Adipose tissue (tissue), 3 donors: ENCODE results near the gene NINJ1. TPM values are rescaled to one million over a fixed set of nuclear protein-coding genes. Genes with fewer than 3 reads are reported as not detected.
"Not testable (repeated sequence)": the region's sequence is repeated elsewhere in the genome, so short reads cannot be mapped to it uniquely, and the experiment has no call there.

Experiments used
- H3K27ac ChIP-seq: one replicate; pipeline ENCODE4 v1.5.1; 2013; ENCODE audit warnings: low read depth, low read length
- WGBS, 3 donors: extraction: QIAGEN DNeasy Blood & Tissue Kit; methylation state at CpG; one replicate each; pipeline ENCODE4 v1.1.7; 2013; 5-methylcytosine and 5-hydroxymethylcytosine counted together
- polyA plus RNA-seq, 3 donors: library from polyadenylated mRNA; stranded (reverse); fragments of 200-250 nt; gene quantifications; one replicate each; pipeline ENCODE4 v1.2.3, GENCODE V29; 2013
- donor health status: healthy with polysubstance abuse.
- donor health status: Bipolar disorder and iron deficiency.
- donor health status: healthy.

Gene NINJ1
- polyA plus RNA-seq, 3 donors: 22.3 to 100 (median 82.1) TPM

DNA sequence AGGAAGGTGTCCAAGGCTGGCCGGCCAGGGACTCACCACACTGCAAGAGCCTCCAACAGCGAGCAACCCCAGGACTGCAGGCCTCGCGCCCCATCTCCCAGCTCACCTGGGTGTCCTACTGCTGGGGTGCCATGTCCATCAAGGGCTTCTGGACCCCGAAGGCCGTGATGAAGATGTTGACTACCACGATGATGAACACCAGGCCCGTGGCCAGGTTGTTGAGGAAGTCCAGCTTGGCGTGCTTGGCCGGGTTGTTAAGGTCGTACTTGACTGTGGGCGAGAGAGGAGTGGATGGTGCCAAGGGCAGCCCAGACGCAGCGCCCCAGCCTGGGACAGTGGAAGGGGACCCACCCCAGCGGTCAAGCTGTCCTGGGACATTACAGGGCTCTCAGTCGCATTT, 9.3 kb downstream of the NINJ1 start:
- no peak overlapping the region for H3K27ac ChIP-seq
- 86 to 95% (median 86%) methylated on average over 16 of the region's 16 CpGs for WGBS, 3 donors

GRCh38 chr9:93123561-93124283, 10.3 kb downstream of the NINJ1 start:
- WGBS, 3 donors: 80 to 86% (median 83%) methylated on average over 14 of the region's 14 CpGs
- no peak overlapping the region for H3K27ac ChIP-seq

DNA sequence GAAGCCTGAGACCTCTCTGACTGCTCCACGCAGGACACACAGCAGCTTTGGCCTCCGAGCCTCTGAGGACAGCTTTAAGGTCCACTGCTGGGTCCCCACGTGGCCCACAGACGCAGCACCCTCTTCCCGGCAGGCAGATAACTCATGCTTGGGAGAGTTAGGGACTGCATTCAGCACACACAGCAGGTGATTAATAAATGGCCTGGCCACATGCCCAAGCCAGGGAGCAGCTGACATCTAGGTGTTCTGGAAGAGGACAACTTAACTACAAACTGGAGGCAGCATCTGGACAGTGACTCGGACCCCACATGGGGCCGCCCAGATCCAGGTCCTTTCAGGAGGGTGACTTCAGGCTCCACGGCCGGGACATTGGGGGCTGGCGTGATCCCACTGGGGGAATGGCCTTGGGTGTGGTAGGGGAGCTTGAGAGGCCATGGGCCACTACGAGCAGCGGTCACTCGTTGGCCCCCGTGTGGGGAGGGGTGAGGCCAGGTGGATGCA, 11.3 kb downstream of the NINJ1 start:
- H3K27ac ChIP-seq: no peak overlapping the region
- 84 to 95% (median 94%) methylated on average over 14 of the region's 14 CpGs for WGBS, 3 donors

- H3K27ac ChIP-seq: no peak overlapping the region
- WGBS, 3 donors: 88 to 91% (median 91%) methylated on average over 20 of the region's 20 CpGs
Observed at GRCh38 chr9:93121316-93122241, 12.5 kb downstream of the NINJ1 start.

GRCh38 chr9:93120846-93121315, 13.2 kb downstream of the NINJ1 start:
- WGBS, 3 donors: 89 to 92% (median 89%) methylated on average over 11 of the region's 11 CpGs
- H3K27ac ChIP-seq: peak overlapping the region; percentile 72

GRCh38 chr9:93119953-93120845, 13.9 kb downstream of the NINJ1 start:
- WGBS, 3 donors: 33 to 49% (median 34%) methylated on average over 23 of the region's 23 CpGs
- peak overlapping the region; percentile 72 for H3K27ac ChIP-seq

- H3K27ac ChIP-seq: peak overlapping the region; percentile 69
- 33 to 64% (median 61%) methylated on average over 4 to 5 of the region's 5 CpGs for WGBS, 3 donors
Observed at GRCh38 chr9:93119703-93119952, 14.4 kb downstream of the NINJ1 start.

DNA sequence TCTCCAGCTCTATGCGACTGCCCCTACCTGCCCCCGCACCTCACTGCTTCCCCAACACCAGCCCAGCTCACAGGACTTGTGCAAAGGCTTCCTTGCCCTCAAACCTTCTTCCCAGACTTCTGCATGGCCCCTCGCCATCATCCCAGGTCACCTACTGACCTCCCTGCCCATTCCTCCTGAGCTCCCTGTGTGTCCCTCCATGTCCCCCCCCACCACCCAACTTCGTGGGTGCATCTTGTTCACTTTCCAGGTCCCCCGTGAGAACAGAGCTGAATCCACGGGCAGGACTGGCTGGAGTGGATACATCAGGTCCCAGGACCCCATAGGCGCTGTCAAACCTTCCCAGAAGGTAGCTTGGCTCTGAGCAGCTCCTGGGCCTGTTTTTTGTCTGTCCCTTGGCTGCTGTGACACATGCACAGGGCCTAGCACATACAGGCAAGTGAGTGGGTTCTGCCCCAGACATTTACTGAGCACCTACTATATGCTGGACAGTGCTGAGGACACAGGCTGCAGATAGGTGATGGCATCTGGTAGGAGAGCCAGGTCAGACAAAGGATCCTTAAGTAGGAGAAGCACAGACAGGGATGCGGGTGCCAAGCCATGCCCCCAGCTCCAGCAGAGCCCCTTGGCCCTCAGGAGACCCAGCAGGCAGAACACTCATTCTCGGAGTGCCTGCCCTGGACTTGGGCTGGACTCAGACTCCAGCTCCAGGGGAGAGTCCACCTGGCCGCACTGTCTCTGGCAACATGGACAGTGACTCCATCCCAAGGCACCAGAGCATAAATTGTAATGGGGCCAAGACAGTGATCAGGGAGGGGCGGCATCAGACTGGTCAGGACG, 15.0 kb downstream of the NINJ1 start:
- peak overlapping the region; percentile 69 for H3K27ac ChIP-seq
- WGBS, 3 donors: 85 to 91% (median 90%) methylated on average over 12 of the region's 12 CpGs

- no peak overlapping the region for H3K27ac ChIP-seq
- WGBS, 3 donors: 91 to 94% (median 94%) methylated on average over 12 of the region's 12 CpGs
Observed at GRCh38 chr9:93117924-93118862, 15.9 kb downstream of the NINJ1 start.

DNA sequence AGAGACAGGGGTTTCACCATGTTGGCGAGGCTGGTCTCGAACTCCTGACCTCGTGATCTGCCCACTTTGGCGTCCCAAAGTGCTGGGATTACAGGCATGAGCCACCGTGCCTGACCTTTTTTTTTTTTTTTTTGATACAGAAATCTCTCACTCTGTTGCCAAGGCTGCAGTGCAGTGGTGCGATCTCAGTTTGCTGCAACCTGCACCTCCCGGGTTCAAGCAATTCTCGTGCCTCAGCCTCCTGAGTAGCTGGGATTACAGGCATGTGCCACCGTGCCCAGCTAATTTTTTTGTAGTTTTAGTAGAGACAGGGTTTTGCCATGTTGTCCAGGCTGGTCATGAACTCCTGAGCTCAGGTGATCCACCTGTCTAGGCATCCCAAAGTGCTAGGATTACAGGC, 16.5 kb downstream of the NINJ1 start:
- H3K27ac ChIP-seq: not testable (repeated sequence)
- 92 to 94% (median 94%) methylated on average over 9 of the region's 9 CpGs for WGBS, 3 donors

- peak overlapping the region; percentile 14 for H3K27ac ChIP-seq
- WGBS, 3 donors: 54 to 69% (median 54%) methylated on average over 17 of the region's 17 CpGs
Observed at GRCh38 chr9:93116072-93116961, 17.7 kb downstream of the NINJ1 start.

DNA sequence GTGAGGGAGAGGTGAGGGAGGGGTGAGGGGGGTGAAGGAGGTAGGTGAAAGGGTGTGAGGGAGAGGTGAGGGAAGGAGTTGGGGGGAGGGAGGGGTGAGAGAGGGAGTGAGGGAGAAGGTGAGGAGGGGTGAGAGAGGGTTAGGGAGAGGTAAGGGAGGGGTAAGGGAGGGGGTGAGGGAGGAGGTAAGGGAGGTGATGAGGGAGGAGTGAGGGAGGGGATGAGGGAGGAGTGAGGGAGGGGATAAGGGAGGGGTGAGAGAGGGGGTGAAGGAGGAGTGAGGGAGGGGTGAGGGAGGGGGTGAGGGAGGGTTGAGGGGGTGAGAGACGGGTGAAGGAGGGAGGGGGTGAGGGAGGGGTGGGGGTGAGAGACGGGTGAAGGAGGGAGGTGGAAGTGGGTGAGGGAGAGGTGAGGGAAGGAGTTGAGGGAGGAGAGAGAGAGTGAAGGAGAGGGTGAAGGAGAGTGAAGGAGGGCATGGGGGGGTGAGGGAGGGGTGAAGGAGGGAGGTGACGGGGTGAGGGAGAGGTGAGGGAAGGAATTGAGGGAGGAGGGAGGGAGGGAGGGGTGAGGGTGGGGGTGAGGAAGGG, 18.5 kb downstream of the NINJ1 start:
- H3K27ac ChIP-seq: no peak overlapping the region
- 23 to 39% (median 29%) methylated on average over 2 to 3 of the region's 3 CpGs for WGBS, 3 donors

GRCh38 chr9:93114984-93115335, 19.1 kb downstream of the NINJ1 start:
- H3K27ac ChIP-seq: peak overlapping the region; percentile 3
- WGBS, 3 donors: 70 to 88% (median 75%) methylated on average over 5 of the region's 5 CpGs

DNA sequence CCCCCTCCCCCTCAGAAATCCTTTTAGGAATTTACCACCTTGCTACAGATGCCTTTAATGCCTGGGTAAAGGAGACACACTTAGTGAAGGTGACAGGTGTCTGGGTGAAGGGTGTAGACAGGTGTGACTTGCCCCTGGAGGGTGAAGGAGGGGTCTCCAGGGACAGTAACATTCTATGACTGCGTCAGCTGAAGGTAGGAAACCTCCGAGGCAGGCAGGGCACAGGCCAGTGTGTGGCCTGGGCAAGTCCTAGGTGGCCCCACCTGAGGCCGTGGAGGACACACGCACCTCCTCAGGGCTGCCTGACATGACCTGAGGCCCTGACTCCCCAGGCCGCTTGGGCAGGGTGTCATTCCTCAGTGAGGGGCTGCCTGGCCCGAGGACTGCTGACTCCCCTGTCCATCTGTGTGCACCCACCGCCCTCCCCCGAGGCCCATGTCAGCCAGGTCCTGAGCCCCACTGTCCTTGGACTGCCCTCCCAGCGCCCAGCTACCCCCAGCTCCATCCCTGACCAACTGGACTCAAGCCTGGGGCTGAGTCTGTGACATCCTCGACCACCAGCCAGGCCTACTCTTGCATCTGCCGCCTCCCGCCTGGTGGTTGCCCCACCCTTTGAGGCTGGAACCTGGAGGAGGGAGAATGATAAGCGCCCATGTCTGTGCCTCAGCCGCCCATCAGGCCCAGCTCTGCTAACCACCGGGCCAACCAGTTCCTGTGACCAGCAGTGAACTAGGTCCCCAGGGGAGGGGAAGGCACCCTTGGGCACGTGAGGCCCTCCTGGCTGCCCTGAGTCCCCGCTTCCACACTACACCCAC, 19.7 kb downstream of the NINJ1 start:
- H3K27ac ChIP-seq: peak overlapping the region; percentile 3
- WGBS, 3 donors: 74 to 85% (median 74%) methylated on average over 17 of the region's 17 CpGs
